Body of pancreas (tissue), 4 donors: Measurements from ENCODE around the gene HOXA3.

Experiments used
- CTCF ChIP-seq, 7 experiments: fragments of 450-650 bp in 4 of 7; fragments of 200-600 bp in 3 of 7; sonication (generic) in 3 of 7; IDR thresholded peaks; one replicate each; pipeline ENCODE4 v1.5.1; 2016 to 2019; ENCODE audit warnings: antibody characterized with exemption in 7 of 7
- POLR2A ChIP-seq, 3 donors: fragments of 450-650 bp; IDR thresholded peaks; one replicate each; pipeline ENCODE4 v1.6.1; 2016; ENCODE audit warnings: antibody characterized with exemption in 3 of 3, mild to moderate bottlenecking in 2 of 3

DNA sequence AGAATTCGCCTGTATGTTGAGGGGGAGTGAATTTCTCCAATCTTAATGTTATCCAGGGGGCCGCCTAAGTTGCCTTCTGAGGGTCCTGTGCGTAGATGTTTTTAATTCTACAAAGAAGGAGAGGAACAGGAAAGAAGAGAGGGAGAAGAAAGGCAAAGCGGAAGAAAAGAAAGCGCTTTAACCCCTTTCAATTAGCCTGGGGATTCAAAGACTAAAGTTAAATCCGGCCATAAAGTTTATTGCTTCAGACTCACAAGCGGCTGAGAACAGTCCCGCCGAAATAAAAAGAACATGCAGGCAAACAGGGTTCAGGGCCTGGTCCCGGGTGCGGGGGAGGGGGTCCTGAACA is 13.4 kb downstream of the HOXA3 start:
- no peak for TF ChIP-seq CTCF (IDR thresholded peaks at IDR 0.05)
- TF ChIP-seq POLR2A (IDR thresholded peaks at IDR 0.05), result no peak
